ENCODE measurements around the gene CIPC.
A peak's percentile ranks its signal among the peaks of the same experiment; 100 is the strongest.

The CIPC gene

DNA sequence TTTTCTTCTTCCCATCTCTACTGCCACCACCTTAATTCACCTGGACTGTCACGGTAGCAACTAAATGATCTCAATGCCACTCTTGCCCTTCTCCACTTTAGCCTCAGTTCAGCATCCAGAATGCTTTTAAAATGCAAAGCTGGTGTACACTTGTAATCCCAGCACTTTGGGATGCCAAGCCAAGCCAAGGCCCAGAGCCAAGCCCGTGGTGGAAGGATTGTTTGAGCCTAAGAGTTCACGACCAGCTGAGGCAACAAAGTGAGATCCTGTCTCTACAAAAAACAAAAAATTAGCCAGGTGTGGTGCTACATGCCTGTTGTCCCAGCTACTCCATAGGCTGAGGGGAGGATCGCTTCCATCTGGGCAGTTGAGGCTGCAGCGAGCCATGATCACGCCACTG, 5.9 kb downstream of the CIPC start:
- no peak for DNase-seq

DNA sequence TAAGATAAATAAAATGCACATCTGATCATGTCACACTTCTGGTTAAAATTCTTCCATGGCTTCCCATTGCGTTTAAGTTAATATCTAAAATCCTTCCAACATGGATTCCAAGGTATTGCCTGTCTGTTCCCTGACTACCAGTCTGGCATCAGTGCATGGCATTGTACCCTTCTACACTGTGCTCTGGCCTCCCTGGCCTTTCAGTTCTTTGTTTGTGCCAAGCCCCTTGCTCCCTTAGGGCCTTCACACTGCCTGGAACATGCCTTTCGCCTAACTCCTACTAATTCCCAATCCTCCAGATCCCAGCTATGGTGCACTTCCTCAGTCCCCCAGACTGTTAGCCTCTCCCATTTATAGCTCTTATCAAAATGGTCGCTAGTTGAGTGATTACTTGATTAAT, 6.3 kb downstream of the CIPC start:
- no peak for DNase-seq

DNA sequence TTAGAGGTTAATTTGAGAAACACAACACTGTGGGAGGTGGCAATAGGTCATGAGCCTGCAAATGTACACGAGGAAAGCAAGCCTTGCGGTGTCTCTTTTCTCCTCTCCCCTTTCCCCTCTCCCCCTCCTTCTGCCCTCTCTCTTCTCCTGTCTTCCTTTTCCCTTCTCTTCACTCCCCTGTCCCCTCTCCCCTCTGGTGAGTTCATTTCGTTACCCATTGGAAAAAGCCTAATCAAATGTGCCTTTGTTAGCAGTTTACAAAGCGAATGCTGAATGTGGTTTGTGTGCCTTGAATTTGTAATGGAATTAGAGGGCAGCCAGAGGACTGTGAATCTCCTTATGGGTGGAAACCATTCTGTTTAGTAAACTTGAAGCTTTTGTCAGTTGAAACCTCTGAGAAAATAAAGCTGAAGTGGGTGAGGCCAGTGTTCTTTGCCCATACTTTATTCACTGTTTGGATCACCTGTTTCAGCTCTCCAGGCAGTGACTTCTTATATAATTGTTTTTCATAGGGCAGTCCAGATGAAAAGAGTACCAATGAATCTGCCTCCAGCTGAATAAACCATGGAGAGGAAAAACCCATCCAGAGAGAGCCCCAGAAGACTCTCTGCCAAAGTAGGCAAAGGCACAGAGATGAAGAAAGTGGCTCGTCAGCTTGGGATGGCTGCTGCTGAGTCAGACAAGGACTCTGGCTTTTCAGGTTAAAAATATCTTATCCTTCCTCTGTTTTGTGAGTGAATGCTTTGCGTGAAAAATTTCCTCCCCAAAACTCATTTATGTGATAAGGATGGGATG, 7.3 kb downstream of the CIPC start:
- DNase-seq: no peak

DNA sequence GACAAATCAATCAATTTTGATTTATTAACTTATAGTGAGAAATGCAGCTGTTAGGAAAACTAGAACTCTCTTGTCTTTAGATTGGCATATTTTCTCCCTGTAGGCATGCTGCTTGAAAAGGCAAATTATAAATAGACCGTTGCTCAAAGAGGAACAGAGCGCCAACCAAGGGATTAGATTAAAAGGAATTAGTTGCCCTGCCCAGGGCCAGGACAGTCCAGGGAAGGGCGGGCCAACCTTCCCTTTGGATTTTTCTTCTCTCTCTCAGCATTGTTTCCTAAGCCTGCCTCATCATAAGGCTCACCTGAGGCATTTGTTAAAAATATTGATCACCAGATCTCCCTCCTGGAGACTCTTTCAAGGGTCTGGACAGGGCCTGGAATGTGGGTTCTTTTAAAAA, 8.6 kb downstream of the CIPC start:
- DNase-seq: no peak

DNA sequence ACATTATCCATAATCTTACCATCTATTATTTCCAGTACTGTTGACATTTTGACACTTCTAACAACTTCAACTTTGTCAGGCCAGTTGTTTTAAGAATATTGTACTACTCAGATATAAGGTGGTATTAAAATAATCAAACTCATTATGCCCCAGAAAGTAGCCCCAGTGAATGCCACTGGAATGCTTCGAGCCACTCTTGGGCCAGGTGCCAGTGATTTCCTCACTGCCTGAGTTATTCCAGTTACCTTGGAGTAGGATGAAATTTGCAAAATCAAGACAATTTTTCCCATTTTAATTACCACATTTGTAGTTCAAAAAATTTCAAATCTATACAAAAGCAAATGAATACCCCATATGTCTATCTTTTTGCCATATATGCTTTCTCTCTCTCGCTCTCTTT, 9.2 kb downstream of the CIPC start:
- DNase-seq: no peak

DNA sequence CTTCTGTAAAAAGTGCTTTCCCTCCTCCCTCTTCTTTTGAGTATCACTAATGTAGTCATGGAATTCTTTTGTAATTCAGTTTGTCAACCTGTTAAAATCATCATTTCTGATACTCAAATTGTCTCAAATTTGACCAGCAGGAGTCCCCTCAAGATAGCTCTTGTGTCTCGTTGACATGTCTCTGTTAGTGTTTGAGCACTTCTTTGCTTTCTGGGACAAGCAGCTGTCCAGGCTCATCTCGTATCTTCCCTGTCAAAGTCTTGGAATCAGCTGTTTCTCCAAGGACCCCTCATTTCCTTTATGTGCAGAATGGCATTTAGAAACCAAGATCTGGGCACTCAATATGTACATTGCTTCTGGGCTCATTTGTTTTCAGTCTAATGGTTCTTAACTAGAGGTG, 10.7 kb downstream of the CIPC start:
- DNase-seq: peak; percentile 28 to 54

DNA sequence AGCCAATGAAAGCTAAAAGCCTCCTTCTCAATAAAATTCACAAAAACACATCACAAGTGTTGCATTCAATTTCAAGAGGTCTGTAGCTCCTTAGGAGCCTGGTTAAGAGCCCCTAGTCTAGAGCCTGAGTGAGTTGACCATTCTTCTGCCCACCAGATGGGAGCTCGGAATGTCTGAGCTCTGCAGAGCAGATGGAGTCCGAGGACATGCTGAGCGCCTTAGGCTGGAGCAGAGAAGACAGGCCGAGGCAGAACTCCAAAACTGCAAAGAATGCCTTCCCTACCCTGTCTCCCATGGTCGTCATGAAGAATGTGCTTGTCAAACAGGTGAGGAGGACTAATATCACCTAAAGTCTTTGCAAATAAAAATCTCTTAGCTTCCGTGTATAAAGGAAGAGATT, 11.6 kb downstream of the CIPC start:
- peak; percentile 86 to 91 for DNase-seq

DNA sequence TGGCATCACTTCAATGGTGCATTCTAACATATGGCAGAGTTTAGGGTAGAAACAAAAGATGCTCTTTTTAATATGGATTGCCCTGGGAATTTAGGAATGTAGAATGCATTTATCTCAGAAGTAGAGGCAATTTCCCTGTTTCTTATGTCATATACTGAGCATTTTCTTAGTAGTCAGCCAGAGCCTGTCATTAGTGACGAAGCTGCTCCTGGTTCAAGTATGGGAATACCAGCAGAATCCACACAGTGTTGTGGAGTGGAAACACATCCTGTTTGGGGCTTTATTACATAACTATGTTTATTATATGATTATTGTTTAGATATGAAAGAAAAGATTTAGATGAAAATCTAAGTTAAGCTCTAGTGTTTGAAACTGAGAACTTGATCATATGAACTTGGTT, 12.2 kb downstream of the CIPC start:
- DNase-seq: no peak

DNA sequence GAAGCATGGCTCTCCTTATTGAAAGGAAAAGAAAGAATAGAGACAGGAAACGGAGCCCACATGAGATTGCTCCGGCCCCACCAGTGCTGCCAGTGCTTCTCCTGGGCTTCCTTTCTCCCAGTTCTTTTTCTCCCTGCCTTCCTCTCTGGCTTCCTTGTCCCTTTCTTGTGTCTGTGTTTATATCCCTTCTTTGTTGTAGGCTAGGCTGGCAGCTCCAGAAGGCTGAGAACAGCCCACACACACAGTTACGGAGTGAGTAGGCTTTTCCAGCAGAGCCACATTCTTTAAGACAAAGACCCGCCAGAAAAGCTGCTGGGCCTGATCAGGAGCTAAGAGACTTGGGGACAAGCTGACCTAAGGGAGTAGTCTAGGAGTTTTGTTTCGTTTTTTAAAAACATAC, 13.0 kb downstream of the CIPC start:
- DNase-seq: no peak

DNA sequence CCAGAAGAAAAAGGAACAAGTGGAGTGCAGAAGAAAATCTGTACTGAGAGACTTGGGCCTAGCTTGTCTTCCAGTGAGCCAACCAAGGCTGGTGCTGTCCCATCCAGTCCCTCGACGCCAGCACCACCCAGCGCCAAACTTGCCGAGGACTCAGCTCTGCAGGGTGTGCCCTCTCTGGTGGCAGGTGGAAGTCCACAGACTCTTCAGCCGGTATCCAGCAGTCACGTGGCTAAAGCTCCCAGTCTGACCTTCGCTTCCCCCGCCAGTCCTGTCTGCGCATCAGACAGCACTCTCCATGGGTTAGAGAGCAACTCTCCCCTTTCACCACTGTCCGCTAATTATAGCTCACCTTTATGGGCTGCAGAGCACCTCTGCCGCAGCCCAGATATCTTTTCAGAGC, 15.6 kb downstream of the CIPC start:
- DNase-seq: no peak

DNA sequence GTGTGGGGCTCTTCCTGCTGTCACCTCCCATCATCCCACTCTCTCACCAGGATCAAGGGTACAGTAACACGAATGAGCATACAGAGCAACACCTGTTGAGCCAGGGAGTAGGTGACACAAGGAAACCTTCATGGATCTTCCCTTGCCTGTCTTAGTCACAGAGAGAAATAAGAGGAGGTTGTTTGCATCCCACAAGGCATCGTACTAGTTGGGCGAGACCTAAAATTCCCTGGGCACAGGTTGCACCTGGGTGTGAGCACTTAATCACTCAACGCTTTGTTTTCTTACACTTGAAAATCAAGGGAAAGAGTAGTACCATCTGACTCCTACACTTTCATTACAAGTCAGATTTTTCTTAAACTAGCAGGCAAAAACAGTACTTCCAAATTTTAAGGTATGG, 16.6 kb downstream of the CIPC start:
- DNase-seq: no peak

DNA sequence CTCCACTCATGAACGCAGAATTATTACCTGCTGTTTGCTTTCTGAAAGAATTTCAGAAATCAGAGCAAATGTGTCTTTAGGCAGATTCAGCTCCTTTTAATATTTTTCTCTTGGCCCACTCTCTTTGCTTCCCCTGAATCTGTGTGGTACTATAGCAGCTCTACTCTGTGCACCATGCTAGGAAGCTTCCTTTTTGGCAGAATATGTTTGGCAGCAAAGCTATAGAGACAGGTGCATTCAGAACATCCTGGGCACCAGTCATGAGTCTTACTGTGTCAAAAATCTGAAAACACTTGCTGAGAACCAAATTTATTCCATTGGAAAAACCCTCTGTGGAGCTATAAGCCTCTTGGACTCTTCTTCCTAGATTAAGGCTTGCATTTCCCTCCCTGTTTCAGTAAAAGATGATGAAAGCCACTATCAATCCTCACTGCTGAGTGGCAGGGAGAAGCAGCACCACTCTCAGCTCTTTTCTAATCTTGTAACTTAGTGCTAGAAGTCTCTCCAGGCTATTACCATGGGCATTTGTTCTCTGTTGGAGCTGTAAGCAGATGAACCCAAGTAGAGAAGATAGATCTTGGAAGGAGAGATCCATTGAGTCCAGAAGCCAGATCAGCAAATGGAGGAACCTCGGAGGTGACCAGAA, 18.2 kb downstream of the CIPC start:
- no peak for DNase-seq

DNA sequence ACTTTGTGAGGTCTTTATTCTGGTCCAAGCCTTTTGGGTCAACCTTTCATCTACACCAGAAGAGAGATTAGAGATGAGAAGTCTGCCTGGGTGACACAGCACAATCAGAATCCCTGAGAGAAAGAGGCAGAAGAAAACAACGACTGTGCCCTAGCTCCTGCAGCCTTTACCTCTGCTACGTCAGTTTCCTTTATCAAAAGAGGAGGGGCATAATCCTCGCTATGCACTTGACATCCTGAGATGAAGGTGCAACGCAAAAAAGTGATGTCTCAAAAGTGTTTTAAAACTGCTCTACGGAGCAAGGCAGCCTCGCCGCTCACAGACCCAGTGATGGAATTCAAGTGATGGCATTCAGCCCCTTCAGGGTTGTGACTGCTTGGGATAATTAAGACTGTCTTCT, 21.8 kb downstream of the CIPC start:
- DNase-seq: no peak

DNA sequence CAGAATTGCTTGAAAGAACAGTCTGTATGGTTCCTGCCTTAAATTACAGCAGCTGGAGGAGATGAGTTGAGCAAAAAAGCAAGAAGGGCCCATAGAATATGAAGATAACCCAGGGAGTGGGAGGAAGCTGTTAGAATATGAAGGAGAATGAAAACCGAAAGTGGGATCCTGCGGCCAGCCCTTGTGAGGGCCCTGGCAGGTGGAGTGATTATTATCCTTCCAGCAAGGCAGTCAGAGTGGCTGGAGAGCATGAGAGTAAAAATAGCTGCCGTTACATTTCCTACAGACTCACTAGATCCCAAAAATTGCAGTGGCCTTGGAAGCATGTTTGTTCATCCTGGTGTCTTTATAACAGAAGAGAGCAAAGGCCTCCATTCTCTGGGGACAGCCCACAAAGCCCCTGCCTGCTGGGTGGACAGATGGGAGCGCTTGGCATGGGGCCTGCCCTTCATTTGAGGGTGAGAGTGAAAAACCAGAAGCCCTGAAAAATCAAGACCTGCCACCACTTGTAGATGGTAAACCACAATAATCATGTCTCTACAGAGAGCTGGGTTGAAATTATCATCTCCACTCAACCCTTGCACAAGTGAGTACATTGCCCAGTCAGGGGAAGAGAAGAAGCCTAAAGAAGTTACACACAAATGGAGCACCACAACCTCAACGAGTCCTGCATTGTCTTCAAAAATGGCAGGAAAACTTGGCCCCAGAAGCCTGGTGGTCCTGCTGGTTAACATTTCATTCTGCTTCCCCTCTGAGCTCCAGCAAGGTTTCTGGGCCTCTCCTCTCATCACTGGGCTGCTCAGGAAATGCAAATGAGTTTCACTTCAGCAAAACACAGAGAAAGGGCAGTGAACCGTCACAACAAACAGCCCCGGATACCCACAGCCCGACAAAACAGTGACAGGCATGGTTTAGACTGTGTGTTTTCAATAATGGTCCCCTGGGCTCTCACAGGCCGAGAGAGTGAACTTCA, 23.0 kb downstream of the CIPC start:
- DNase-seq: peak; percentile 81 to 90

DNA sequence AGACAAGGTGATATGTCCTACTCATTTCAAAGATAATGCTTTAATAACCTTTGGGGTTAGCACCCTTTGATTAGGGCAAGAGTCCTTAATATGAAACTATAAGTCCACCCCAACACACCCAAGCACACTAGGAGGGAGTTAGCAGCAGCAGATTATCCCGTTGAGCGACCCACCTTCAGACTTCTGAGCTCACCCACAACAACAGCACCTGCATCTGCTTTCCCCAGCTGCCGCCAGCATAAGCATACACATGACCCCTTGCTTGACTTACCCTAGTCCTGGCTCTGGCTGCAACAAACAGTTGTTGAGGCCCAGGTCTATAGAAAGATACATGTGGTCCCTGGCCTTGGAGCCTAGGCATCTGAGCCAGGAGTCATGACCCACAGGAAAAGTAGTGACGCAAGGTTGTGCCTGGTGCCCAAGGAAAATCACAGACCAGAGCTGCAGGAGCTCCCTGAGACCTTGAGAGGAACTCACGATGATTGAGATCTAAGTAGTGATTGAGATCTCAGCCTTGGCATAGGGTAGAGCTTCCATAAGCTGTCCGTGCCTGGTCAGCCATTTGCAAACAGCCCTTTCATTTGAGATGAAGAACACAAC, 24.6 kb downstream of the CIPC start:
- peak; percentile 67 to 76 for DNase-seq

DNA sequence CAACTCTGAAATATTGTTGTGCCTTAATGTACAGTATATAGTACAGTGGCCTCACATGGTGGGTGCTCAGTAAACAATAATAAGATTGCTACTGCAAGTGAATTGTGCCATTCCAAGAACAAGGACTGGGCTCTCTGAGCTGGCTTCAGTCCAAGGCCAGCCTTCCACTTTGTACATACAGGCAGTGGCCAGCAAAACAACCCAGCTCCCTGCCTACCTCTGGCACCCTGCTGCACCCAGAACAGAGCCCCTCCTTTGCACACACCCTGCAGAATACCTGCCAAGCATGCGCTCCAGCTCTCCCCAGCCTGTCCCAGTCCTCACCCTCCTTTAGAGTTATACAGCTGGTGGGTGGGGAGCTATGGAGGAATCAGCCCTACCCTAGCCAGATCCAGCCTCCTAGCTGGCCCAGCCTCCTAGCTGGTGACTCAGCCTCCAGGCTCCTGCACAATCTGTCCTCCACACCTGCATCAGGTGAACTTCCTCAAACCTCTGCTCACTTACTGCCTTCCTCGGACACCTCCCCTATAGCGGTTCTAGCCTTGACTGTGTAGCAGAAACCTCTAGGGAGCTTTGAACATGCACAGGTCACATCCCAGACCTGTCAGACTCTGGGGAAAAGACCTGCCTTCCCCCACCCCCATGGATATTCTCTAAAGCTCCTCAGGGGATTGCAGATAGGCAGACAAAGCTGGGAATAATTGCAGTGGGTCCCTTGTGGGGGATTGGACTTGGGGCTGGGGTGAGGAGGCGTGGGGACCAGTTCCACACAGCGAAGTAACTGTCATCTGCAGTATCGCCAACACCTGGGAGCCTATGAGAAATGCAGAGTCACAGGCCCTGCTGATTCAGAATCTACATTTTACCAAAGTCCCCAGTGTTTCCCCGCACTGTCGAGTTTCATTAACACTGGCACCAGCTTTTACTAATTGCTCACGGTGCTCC, 25.6 kb downstream of the CIPC start:
- DNase-seq: peak in 1 of 2 experiments; percentile 49

DNA sequence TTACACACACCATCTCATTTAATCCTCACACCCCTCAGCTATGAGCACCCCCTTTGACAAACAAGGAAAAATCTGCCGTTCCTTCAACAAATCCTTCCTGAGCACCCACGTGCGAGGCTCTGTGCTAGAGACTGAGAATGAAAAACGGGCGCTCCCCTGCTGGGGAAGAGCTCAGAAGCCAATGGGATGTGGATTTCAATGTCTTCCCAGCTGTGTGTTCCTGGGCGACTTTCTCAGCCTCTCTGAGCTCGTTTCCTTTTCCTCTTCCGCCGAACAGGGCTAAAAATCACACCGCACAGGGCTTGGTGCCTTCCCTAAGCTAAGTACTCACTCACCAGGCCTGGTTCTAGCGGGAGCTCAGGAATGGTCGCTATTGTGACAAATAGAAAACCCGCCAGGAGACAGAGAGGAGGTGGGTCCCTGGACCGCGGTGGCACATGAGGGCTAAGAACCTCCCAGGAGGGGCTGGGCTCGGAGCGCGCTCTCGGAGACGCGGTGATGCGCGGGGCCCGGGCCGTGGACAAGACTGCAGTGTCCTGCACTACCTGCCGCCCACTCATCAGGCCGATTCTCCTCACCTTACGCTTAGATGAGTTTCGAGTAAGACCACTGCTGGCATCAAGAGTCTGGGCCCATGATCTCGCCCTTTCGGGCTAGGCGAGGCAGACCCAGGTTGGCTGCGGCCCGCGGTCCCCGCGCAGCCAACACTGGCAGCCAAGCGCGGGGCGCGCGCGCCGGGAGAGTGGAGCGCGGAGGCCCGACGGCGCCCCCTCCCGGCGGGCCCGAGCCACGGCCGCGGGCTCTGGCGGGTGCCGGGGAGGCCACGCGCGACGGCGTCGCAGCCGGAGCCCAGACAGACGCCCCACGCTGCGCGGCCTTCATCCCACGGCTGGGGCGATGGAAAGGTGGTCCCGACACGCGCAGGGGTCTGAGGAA, 26.6 kb downstream of the CIPC start:
- peak in 1 of 2 experiments; percentile 68 for DNase-seq

DNA sequence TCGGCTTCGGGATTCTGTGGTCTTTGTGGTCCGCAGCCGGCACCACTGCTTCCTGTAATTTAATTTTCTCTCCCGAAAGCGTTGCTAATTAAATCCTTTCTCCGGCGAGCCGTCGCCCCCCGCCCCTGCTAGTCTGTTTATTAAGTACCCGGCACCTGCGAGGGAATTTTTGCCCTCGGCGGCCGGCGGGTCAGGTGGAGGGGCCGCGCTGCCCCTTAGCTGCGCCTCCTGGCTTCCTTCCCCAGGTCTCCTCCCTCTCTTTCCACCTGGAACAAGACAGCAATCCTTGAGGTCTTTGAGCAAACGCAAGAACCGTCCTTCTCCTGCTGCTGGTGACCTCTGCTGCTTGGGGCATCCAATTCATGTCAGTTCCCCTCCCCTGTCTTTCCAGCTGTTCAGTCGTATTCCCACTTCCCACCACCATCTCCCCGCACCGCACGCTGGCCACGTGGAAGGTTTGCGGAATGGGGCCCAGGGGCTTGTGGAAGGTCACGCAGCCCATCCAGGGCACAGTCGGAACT, 27.3 kb downstream of the CIPC start:
- no peak for DNase-seq

DNA sequence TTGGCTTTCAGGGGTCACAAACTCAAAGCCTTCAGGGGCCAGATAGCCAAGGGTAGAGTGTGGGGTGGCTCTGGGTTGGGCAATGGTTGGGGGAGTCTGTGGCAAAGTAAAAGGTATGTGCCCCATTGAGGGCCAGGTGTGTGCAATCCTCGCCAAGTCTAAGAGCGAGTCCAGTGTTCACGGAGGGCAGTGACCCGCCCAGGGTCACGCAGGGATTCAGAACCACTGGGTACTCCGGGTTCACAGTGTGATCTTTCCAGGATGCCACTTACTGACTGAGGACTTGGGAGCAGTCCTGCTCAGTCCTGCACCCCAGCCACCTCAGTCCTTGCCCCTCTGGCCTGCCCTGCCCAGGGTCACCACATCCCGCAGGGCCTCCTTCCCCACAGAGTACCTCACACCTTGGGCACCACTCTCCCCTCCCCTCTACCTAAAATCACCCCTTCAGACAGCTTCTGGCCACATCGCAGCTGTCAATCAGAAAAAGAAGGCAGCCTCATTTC, 27.8 kb downstream of the CIPC start:
- DNase-seq: no peak

DNA sequence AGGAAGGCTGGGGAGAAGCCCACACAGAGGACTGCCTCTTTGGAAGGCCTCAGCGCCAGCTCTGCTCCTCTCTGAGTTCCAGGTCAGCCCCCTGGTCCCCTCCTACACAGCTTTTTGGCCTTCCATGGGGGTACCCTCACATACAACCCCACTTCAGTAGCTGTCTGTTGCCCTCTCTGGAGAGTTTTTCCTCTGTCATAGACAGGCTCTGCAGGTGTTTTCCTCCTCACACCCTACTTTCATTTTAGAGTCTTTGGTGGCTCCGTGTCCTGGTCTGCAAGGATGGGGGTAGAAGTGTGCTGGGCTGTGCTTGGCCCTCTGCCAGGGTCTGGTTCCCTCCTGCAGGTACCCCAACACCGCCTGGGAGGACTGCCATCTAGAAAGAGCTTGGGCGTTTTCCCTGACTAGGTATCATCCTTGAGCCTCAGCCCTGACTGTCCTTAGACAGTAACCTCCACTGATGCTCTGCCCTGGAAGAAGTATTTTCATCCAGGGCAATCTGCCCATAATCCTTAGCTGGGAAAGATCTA, 28.5 kb downstream of the CIPC start:
- DNase-seq: no peak

Data from NCI-H524 (cell line).